SHP77 (cell line): ENCODE results near the gene PSTPIP2.
"Not testable (repeated sequence)": the region's sequence is repeated elsewhere in the genome, so short reads cannot be mapped to it uniquely, and the experiment has no call there.

Source experiments
- DNase-seq, 2 experiments: peaks; one replicate each; lab custom pipeline; 2025; lab: John Stamatoyannopoulos, UW

PSTPIP2 gene

GRCh38 chr18:46071653-46072375 is at the start of gene PSTPIP2:
Gene PSTPIP2 (minus strand): TSS chr18:46072260. CDS start chr18:46072188, 72 bp downstream.
- no peak for DNase-seq

GRCh38 chr18:46113751-46114150 is 41.7 kb upstream of the PSTPIP2 start:
- no peak for DNase-seq

DNA sequence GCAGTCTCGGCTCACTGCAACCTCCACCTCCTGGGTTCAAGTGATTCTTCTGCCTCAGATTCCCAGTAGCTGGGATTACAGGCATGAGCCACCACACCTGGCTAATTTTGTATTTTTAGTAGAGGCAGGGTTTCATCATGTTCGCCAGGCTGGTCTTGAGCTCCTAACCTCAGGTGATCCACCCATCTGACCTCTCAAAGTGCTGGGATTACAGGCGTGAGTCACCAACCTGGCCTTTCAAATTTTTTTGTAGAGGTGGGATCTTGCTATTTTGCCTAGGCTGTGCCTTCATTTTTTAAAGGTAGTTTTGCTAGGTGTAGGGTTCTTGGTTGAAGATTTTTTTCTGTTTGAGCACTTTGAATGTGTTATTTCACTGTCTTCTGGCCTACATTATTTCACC is 38.3 kb upstream of the PSTPIP2 start:
- no peak for DNase-seq

DNA sequence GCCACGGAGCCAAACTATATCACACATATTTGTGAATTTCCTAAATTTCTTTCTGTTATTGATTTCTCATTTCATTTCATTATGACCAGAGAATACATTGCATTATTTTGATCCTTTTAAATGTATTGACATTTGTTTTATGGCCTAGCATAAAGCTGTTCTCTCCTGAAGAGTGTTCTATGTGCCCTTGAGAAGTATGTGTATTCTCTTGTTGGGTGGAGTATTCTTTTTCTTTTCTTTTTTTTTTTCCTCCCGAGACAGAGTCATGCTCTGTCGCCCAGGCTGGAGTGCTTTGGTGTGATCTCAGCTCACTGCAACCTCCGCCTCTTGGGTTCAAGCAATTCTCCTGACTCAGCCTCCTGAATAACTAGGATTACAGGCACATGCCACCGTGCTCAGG is 37.3 kb upstream of the PSTPIP2 start:
- DNase-seq: no peak

- peak; percentile 93 to 95 for DNase-seq
Observed at GRCh38 chr18:46104128-46104911, 32.3 kb upstream of the PSTPIP2 start, which contains the start of gene HAUS1. Gene HAUS1 (plus strand): TSS chr18:46104385. CDS start chr18:46104412, 27 bp downstream.

DNA sequence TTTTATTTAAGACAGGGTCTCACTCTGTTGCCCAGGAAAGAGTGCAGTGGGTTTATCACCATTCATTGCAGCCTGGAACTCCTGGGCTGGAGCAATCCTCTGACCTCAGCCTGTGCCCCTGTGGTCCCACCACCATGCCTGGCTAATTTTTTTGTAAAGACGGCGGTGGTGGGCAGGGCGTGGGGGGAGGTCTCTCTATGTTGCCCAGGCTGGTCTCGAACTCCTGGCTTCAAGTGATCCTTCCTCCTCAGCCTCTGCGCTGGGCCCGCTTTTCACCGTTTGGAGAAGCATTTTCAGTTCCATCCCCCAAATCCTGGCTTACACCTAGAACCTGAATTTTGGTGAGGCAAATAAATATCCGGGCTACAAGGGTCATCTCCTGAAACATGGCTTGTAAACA is 27.4 kb upstream of the PSTPIP2 start:
- DNase-seq: no peak

GRCh38 chr18:46098616-46098933 is 26.5 kb upstream of the PSTPIP2 start:
- DNase-seq: no peak

GRCh38 chr18:46097801-46098615 is 25.9 kb upstream of the PSTPIP2 start, which contains the start of gene ATP5F1A:
Gene ATP5F1A (minus strand): TSS chr18:46098296. CDS start chr18:46098231, 65 bp downstream.
- DNase-seq: peak; percentile 78 to 85

DNA sequence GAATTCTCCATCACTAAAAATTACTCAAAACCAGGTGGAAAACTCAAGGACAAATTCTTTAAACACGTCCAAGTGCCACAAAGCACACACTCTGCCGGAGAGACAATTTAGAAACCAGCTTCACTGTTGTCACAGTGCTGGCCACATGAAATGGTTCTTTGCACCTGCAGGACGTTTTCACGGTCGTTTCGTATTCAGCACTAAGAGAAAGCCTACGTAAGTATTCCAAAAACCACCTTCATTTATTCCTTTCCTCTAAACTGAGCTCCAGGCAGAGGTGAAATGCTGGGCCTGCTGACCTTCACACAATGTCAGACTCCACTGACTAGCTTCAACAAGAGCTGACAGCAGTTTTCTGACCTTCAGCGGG is 25.4 kb upstream of the PSTPIP2 start:
- DNase-seq: no peak

DNA sequence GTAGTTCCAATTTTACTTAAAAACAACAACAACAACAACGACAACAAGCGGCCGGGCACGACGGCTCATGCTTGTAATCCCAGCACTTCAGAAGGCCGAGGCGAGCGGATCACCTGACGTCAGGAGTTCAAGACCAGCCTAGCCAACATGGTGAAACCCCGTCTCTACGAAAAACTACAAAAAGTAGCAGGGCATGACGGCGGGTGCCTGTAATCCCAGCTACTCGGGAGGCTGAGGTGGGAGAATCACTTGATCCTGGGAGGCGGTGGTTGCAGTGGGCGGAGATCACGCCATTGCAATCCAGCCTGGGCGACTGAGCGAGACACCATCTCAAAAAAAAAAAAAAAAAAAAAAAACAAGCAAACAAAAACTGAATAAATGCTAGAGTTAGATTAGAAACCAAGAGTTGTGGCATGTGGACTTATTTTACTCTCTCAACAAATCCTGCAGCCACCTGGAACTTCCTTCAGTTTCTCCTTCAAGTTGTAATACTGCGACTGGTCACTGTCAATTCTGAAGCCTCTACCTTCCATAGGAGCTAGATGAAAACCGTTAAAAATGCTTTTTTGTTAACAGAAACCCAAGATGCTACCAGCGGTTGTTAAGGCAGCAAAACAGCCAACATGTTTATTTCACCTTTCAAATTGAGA is 24.7 kb upstream of the PSTPIP2 start:
- DNase-seq: no peak

GRCh38 chr18:46095532-46095931 is 23.5 kb upstream of the PSTPIP2 start:
- no peak for DNase-seq

DNA sequence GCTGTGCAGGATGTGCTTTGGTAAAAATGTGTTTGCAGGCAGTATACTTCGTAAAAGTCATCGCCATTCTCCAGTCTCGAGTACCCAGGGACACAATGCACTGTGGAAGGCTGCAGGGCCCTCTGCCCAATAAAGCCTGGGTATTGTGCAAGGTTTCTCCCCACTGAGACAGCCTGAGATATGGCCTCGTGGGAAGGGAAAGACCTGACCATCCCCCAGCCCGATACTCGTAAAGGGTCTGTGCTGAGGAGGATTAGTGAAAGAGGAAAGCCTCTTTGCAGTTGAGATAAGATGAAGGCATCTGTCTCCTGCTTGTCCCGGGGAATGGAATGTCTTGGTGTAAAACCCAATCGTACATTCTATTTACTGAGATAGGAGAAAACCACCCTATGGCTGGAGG is 16.4 kb upstream of the PSTPIP2 start:
- DNase-seq: not testable (repeated sequence)

- no peak for DNase-seq
Observed at GRCh38 chr18:46084431-46084830, 12.4 kb upstream of the PSTPIP2 start.

DNA sequence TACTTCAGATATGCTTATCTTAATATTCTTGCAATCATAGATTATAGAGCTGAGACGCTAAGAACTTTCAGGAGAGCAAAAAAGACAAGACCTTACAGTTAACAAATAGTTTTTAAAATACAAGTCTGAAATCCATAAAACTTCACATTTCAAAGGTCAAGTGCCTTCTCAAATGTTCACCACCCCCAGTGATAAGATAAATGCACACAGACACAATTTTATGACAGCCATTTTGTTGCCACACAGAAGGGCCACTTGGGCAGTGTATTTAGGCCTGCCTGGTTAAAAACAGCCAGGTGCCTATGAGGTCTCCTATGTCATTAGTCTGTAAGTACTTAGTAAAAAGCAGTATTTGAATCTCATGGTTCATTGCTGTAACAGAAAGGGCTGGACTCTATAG is 8.1 kb upstream of the PSTPIP2 start:
- DNase-seq: no peak

DNA sequence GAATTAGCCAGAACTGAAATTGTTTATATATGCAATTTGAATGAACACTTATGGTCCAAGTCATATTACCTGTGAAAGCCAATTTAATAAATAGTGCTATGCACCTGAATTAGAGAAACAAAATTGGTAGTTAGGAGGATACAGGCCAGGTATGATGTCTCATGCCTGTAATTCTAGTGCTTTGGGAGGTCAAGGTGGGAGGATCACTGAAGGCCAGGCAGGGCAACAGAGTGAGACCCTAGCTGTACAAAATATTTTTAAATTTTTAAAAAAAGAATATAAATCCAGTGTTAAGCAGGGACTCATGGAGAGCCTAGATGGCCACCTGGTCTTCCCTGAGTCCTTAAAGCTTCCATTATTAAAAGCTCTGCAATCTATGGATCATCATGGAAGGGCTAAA is 7.3 kb upstream of the PSTPIP2 start:
- DNase-seq: no peak

GRCh38 chr18:46073474-46074331 is 1.6 kb upstream of the PSTPIP2 start:
- peak; percentile 11 to 22 for DNase-seq

GRCh38 chr18:46072959-46073358 is 899 bp upstream of the PSTPIP2 start:
- no peak for DNase-seq

- no peak for DNase-seq
Observed at GRCh38 chr18:46072376-46072867, 362 bp upstream of the PSTPIP2 start.

DNA sequence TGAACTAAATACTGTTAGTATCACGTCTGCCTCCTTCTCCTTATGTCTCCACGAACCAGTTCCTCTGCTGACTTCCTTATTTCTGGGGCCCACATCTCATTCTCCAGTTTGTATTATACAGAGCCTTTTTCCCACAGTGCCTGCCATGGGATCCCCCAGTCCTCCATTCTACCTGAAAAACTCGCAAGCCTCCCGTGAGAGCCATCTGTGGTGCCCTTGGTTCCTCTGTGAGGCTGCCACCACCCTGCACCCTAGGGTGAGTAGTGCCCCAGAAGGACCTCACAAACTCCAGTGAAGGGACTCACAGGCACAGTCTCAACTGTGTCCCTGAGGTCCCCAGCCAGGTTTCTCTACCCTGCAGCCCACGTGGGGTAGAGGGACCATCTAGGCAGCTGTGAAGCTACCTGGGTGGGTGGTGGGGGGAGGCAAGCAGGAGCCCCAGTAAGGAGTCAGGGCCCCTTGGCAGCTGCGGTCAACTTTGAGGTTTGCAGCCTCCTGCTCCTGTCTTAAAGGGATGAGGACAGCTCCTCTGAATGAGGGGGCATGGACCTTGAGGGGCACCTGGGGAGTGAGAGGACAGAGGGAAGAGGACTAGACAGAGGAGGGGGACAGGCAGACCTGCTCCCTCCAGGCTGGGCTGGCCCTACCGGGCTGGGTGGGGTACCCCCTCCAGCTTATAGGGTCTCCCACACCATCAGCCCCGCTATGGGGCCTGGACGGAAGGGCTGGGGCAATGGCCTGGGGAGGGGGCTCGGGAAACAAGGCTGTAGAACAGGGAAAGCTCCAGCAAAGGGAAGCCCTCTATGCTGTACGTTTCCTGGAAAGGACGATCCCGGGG is 1.0 kb downstream of the PSTPIP2 start:
- no peak for DNase-seq

- no peak for DNase-seq
Observed at GRCh38 chr18:46070232-46070631, 1.8 kb downstream of the PSTPIP2 start.
